Esophagus muscularis mucosa (tissue), 4 donors: Measurements from ENCODE around the gene DMPK. TPM values are rescaled to one million over a fixed set of nuclear protein-coding genes. Genes with fewer than 3 reads are reported as not detected.

ENCODE experiments used
- DNase-seq: peaks from one replicate; pipeline ENCODE4 v3.0.0-alpha.2; 2017; ENCODE audit errors: extremely low spot score
- H3K27ac ChIP-seq, 4 donors: fragments of 200-600 bp; sonication (generic); replicated peaks in 1 of 4; 1 replicate in 3 of 4; 2 replicates in 1 of 4; pipeline ENCODE4 v1.5.1; 2016 to 2019; ENCODE audit warnings: mild to moderate bottlenecking in 1 of 4
- H3K27me3 ChIP-seq, 4 donors: fragments of 200-600 bp; sonication (generic); one replicate each; pipeline versions ENCODE4 v1.5.1 to v1.6.0; 2016 to 2019
- H3K36me3 ChIP-seq, 4 donors: fragments of 200-600 bp; sonication (generic); one replicate each; pipeline ENCODE4 v1.5.1; 2016 to 2019
- H3K4me1 ChIP-seq, 4 donors: fragments of 200-600 bp; sonication (generic); one replicate each; pipeline ENCODE4 v1.5.1; 2016 to 2019
- H3K4me3 ChIP-seq, 4 donors: fragments of 200-600 bp; sonication (generic); 1 replicate in 2 of 4; 2 replicates in 2 of 4; pipeline ENCODE4 v1.5.1; 2016 to 2019; ENCODE audit warnings: mild to moderate bottlenecking in 4 of 4, moderate library complexity in 1 of 4
- H3K9me3 ChIP-seq, 4 donors: fragments of 200-600 bp; sonication (generic); 1 replicate in 3 of 4; 2 replicates in 1 of 4; pipeline ENCODE4 v1.5.1; 2016 to 2019
- EP300 ChIP-seq: sonication (generic); formaldehyde crosslinking; IDR thresholded peaks from one replicate; pipeline ENCODE4 v1.6.1; 2017; ENCODE audit warnings: antibody characterized with exemption
- POLR2A ChIP-seq: fragments of 450-650 bp; IDR thresholded peaks from one replicate; pipeline ENCODE4 v1.6.1; 2017; ENCODE audit warnings: antibody characterized with exemption, moderate library complexity, mild to moderate bottlenecking, low read depth
- POLR2AphosphoS5 ChIP-seq, 2 donors: sonication (generic); formaldehyde crosslinking; IDR thresholded peaks; one replicate each; pipeline ENCODE4 v1.6.1; 2017; ENCODE audit warnings: antibody characterized with exemption in 2 of 2
- WGBS: methylation state at CpG from one replicate; pipeline ENCODE4 v1.1.5; 2018; 5-methylcytosine and 5-hydroxymethylcytosine counted together
- intact Hi-C: fragments of 100-400 bp; cut with DNase I; formaldehyde crosslinking; loops from one replicate; pipeline ENCODE4 v1.15.1; 2023
- total RNA-seq, 4 donors: library from RNA; depleted of rRNA; stranded (reverse); fragments of >200 nt; gene quantifications; one replicate each; pipeline versions ENCODE4 v1.1.0 to v1.2.1, GENCODE V29; 2016
- TF ChIP-seq, protein P1 (sequence below), 3 experiments: fragments of 200-600 bp in 2 of 3; fragments of 450-650 bp in 1 of 3; sonication (generic) in 2 of 3; IDR thresholded peaks; one replicate each; pipeline ENCODE4 v1.5.1; 2017 to 2019; ENCODE audit warnings: antibody characterized with exemption in 3 of 3, mild to moderate bottlenecking in 2 of 3, moderate library complexity in 1 of 3

The DMPK gene
- total RNA-seq, 4 donors from 2014 or later, result 247 to 487 (median 347) TPM

DNA sequence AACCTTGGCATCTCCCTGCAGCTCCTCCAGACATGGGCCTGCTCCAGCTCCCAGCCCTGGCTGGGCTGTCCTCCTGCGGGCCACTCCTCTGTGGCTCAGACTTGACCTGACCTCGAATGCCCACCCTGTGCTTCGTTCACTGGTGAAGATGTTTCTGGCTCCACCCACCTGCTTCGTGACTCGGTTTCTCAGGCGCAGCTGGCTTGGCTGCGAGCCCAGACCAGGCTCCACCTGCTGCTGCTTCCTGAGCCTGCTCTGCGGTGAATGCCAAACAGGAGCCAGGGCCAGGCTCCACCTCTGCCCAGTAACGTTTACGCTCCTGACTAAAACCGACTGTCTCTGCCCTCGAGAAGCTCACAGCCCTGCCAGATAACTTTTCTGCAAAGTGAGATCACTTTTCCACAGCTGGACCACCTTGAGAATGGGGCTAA lies 41.8 kb upstream of the DMPK start:
- Histone ChIP-seq H3K9me3 (no peaks in the 10 kb centered on the region), H3K4me3 (no peak overlapping the region), H3K4me1 (peaks cover 0 to 13% (median 9%) of the 10 kb centered on the region in 4 donors), H3K36me3 (peaks cover 54 to 98% (median 94%) of the 10 kb centered on the region in 4 donors), H3K27ac (no peak overlapping the region), H3K27me3 (no peaks in the 10 kb centered on the region)
- WGBS, result 22% methylated on average over 11 of the region's 12 CpGs
- no peak for TF ChIP-seq EP300
- TF ChIP-seq POLR2AphosphoS5 (IDR thresholded peaks at IDR 0.05), result peak; percentile 8 to 9
- no peak for TF ChIP-seq POLR2A
- TF ChIP-seq, protein P1, sequence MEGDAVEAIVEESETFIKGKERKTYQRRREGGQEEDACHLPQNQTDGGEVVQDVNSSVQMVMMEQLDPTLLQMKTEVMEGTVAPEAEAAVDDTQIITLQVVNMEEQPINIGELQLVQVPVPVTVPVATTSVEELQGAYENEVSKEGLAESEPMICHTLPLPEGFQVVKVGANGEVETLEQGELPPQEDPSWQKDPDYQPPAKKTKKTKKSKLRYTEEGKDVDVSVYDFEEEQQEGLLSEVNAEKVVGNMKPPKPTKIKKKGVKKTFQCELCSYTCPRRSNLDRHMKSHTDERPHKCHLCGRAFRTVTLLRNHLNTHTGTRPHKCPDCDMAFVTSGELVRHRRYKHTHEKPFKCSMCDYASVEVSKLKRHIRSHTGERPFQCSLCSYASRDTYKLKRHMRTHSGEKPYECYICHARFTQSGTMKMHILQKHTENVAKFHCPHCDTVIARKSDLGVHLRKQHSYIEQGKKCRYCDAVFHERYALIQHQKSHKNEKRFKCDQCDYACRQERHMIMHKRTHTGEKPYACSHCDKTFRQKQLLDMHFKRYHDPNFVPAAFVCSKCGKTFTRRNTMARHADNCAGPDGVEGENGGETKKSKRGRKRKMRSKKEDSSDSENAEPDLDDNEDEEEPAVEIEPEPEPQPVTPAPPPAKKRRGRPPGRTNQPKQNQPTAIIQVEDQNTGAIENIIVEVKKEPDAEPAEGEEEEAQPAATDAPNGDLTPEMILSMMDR (IDR thresholded peaks at IDR 0.05), result no peak
- no peak for DNase-seq
- intact Hi-C loops, result no loop called here

DNA sequence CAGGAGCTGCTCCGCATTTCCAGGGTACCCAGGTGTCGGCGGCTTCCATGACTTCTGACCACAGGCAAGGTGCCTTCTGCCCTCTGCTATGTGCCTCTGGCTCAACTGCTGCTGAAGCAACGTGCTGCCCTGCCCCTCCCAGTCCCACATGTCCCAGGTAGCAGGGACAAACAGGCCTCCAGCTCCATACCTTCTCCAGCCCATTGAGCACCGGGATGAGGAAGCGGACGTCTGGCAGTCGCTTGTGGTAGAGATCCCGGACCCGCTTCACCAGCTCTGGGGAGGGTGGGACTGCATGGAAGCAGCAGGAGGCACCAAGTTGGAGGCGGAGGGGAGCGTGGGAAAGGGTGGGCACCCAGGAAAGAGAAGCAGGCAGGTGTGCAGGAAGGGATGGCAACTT lies 40.9 kb upstream of the DMPK start:
- 94% methylated on average over 11 of the region's 12 CpGs for WGBS
- Histone ChIP-seq H3K4me3 (no peak overlapping the region), H3K9me3 (no peaks in the 10 kb centered on the region), H3K4me1 (peaks cover 0 to 13% (median 9%) of the 10 kb centered on the region in 4 donors), H3K27ac (no peak overlapping the region), H3K27me3 (no peaks in the 10 kb centered on the region), H3K36me3 (peaks cover 46 to 97% (median 85%) of the 10 kb centered on the region in 4 donors)
- intact Hi-C loops, result no loop called here
- TF ChIP-seq, protein P1 (IDR thresholded peaks at IDR 0.05), result no peak
- TF ChIP-seq POLR2A (no peak), EP300 (no peak), POLR2AphosphoS5 (IDR thresholded peaks at IDR 0.05) (no peak)
- DNase-seq, result no peak

DNA sequence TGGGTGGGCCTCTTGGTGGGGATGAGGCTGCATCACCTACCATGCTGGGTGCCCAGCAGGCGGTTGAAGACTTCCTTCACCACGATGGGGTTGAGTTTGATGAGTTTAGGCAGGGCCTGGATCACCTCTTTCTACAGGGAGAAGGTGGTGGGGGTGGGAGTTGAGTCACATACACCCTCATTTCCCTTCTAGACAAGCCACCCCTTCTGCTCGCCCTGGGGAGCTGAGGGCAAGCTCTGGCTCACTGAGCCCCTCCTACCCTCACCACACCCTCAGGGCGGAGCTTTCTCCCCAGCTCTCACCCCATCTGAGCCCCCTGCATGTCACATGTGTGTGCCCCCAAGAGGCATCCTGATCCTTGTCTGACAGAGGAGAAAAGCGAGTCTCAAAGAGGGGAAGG lies 40.4 kb upstream of the DMPK start:
- peaks cover 44 to 97% (median 81%) of the 10 kb centered on the region in 4 donors for H3K36me3 ChIP-seq
- DNase-seq, result no peak
- no peaks in the 10 kb centered on the region for H3K9me3 ChIP-seq
- H3K27ac ChIP-seq, result no peak overlapping the region
- no peak overlapping the region for H3K4me3 ChIP-seq
- no peak for TF ChIP-seq POLR2AphosphoS5 (IDR thresholded peaks at IDR 0.05)
- no peak for TF ChIP-seq POLR2A
- TF ChIP-seq, protein P1 (IDR thresholded peaks at IDR 0.05), result no peak
- TF ChIP-seq EP300, result no peak
- intact Hi-C loops, result no loop called here
- H3K27me3 ChIP-seq, result no peaks in the 10 kb centered on the region
- H3K4me1 ChIP-seq, result peaks cover 0 to 13% (median 9%) of the 10 kb centered on the region in 4 donors
- 100% methylated on average over 2 of the region's 5 CpGs for WGBS

DNA sequence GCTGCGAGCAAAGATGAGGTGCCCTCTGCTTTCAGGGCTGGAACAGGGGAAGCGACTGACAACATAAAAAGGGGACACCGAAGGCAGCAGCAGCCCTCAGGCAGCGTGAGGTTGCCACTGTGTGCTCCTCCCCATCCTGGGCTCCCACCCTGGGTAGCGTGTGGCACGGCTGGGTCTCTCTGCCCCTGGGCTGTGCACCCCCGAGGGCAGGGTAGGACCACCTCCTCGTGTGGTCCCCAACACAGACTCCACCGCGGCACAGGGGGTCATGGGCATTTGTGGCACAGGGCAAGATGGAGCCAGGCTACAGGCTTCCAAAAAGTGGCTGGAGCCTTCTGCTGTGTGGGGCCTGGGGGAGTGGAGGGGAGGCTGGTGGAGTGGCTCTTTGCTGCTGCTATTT lies 39.3 kb upstream of the DMPK start:
- Histone ChIP-seq H3K4me3 (no peak overlapping the region), H3K4me1 (peaks cover 4 to 23% (median 14%) of the 10 kb centered on the region in 4 donors), H3K27ac (no peak overlapping the region), H3K27me3 (no peaks in the 10 kb centered on the region), H3K9me3 (no peaks in the 10 kb centered on the region), H3K36me3 (peaks cover 33 to 87% (median 69%) of the 10 kb centered on the region in 4 donors)
- WGBS, result 83% methylated on average over 10 of the region's 10 CpGs
- no peak for DNase-seq
- intact Hi-C loops, result no loop called here
- TF ChIP-seq POLR2A (no peak), EP300 (no peak), POLR2AphosphoS5 (IDR thresholded peaks at IDR 0.05) (no peak)
- TF ChIP-seq, protein P1 (IDR thresholded peaks at IDR 0.05), result no peak

DNA sequence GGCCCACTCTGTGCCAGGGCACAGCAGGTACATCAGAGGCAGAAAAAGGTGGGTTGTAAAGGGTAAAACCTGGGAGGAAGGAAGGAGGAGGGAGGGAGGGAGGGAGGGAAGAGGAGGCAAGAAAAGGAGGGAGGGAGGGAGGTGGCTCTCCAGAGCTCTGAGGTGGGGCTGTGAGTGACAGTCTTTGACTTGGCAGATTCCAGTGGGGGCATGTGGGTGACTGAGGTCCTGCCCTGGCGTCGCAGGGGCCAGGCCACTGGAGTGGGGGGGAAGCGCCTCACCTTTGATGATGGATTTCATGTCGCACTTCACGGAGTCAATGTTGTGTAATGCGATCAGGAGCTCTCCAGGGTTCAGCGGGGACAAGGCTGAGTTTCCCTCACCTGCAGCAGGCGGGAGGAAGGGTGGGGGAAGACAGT lies 38.8 kb upstream of the DMPK start:
- peaks cover 7 to 28% (median 17%) of the 10 kb centered on the region in 4 donors for H3K4me1 ChIP-seq
- peaks cover 0 to 2% (median 0%) of the 10 kb centered on the region in 4 donors for H3K27me3 ChIP-seq
- peaks cover 28 to 82% (median 65%) of the 10 kb centered on the region in 4 donors for H3K36me3 ChIP-seq
- no peak for DNase-seq
- 73% methylated on average over 8 of the region's 8 CpGs for WGBS
- intact Hi-C loops, result no loop called here
- no peak overlapping the region for H3K4me3 ChIP-seq
- no peaks in the 10 kb centered on the region for H3K9me3 ChIP-seq
- TF ChIP-seq POLR2AphosphoS5 (IDR thresholded peaks at IDR 0.05) (no peak), POLR2A (no peak), EP300 (no peak)
- TF ChIP-seq, protein P1 (IDR thresholded peaks at IDR 0.05), result no peak
- no peak overlapping the region for H3K27ac ChIP-seq
